ENCODE results near the gene DNAH7. TPM values are rescaled to one million over a fixed set of nuclear protein-coding genes. Genes with fewer than 3 reads are reported as not detected.

DNAH7 gene
- total and polyA plus RNA-seq, 2 of the 8 experiments (the other 6 are each of a cell fraction or from before 2014, with no cell fraction given): 0.07 to 0.08 TPM

GRCh38 chr2:195734931-195735330, 333.7 kb downstream of the DNAH7 start:
- WGBS, 2 experiments (ENCODE audit: extremely low coverage in 1 of 2, insufficient coverage in 1 of 2, insufficient read length in 1 of 2, insufficient replicate concordance in 2 of 2, low coverage in 1 of 2, low lambda C conversion rate in 2 of 2, missing lambda C conversion rate in 1 of 2): 92% methylated on average over 2 of the region's 2 CpGs; no CpG with 5 or more reads in 1 of the 2 experiments
- H3K4ac ChIP-seq (replicated peaks; ENCODE audit: insufficient read length, low read depth, low read length): no peak overlapping the region
- H3K4me1 ChIP-seq (replicated peaks in 1 of 4; ENCODE audit: control insufficient read depth in 3 of 4, insufficient read depth in 4 of 4, low read length in 3 of 4): no peaks in the 10 kb centered on the region
- H3K9ac ChIP-seq (replicated peaks in 1 of 4; ENCODE audit: extremely low read depth in 1 of 4, low read depth in 3 of 4, low read length in 3 of 4): no peak overlapping the region
- H3K23me2 ChIP-seq (ENCODE audit: low read depth, low read length): no peaks in the 10 kb centered on the region
- no peak overlapping the region for H4K8ac ChIP-seq (ENCODE audit: extremely low read depth, insufficient read depth, low read length)
- H3K23ac ChIP-seq (ENCODE audit: insufficient read length): no peak overlapping the region
- no peak overlapping the region for H2BK12ac ChIP-seq (ENCODE audit: low read depth, low read length)
- ChIA-PET CTCF (ENCODE audit: partially characterized antibody) (interaction anchor here (0.9 to 1.2 kb wide), 2 partner anchors 9 to 32 kb away, joined by 3 to 4 read pairs; no protein-coding TSS in a partner anchor), POLR2A (ENCODE audit: partially characterized antibody) (no interaction called here)
- H3K79me1 ChIP-seq (ENCODE audit: low read depth, low read length): no peaks in the 10 kb centered on the region
- no peaks in the 10 kb centered on the region for H3K27me3 ChIP-seq (replicated peaks in 1 of 4; ENCODE audit: control insufficient read depth in 3 of 4, extremely low read depth in 1 of 4, insufficient read depth in 3 of 4, low read length in 3 of 4)
- H3K4me2 ChIP-seq (ENCODE audit: insufficient read depth in 1 of 2, low read depth in 2 of 2, low read length in 2 of 2): no peak overlapping the region
- no peak overlapping the region for H3K18ac ChIP-seq (ENCODE audit: extremely low read depth, low read length)
- no peak for TF ChIP-seq CHD1 (IDR thresholded peaks at IDR 0.05; ENCODE audit: low read depth, low read length)
- TF ChIP-seq TAF1 (IDR thresholded peaks at IDR 0.05; ENCODE audit: low read depth, low read length): no peak
- TF ChIP-seq NRF1 (IDR thresholded peaks at IDR 0.05; ENCODE audit: low read depth, low read length): no peak
- no peak for TF ChIP-seq SAP30 (IDR thresholded peaks at IDR 0.05; ENCODE audit: insufficient read depth, insufficient replicate concordance, low read length)
- no peak overlapping the region for H4K5ac ChIP-seq (ENCODE audit: insufficient read length, low read depth, low read length)
- H4K91ac ChIP-seq (replicated peaks; ENCODE audit: insufficient read length, low read length): no peak overlapping the region
- DNase-seq (ENCODE audit: low read depth in 1 of 2, low spot score in 2 of 2): no peak
- no peak overlapping the region for H3K14ac ChIP-seq (ENCODE audit: insufficient read length)
- no peak overlapping the region for H2AFZ ChIP-seq (ENCODE audit: low read length)
- no peak overlapping the region for H2BK120ac ChIP-seq (replicated peaks; ENCODE audit: low read depth, low read length)
- H2BK20ac ChIP-seq (ENCODE audit: low read length): no peak overlapping the region
- no peak overlapping the region for H3K56ac ChIP-seq (replicated peaks; ENCODE audit: insufficient read length, low read depth, low read length)
- no peaks in the 10 kb centered on the region for H3K79me2 ChIP-seq (ENCODE audit: control insufficient read depth in 1 of 2, insufficient read depth in 2 of 2, low read length in 2 of 2)
- FAIRE-seq: no peak
- no peak overlapping the region for H2AK5ac ChIP-seq (ENCODE audit: low read depth, low read length)
- no peak overlapping the region for H2BK15ac ChIP-seq (ENCODE audit: low read length)
- no peak overlapping the region for H2BK5ac ChIP-seq (ENCODE audit: low read depth, low read length)
- H3K36me3 ChIP-seq (ENCODE audit: control insufficient read depth in 2 of 4, insufficient read depth in 4 of 4, low read length in 3 of 4): peaks cover 2 to 38% (median 23%) of the 10 kb centered on the region in 4 experiments; a peak in 7 of 8 replicates
- H4K20me1 ChIP-seq (replicated peaks in 1 of 2; ENCODE audit: control insufficient read depth in 1 of 2, insufficient read depth in 2 of 2, low read length in 2 of 2): no peaks in the 10 kb centered on the region
- no peak overlapping the region for H3K27ac ChIP-seq (ENCODE audit: low read depth, low read length)
- H3K4me3 ChIP-seq (ENCODE audit: extremely low read depth in 1 of 4, insufficient read depth in 2 of 4, low read depth in 3 of 4, low read length in 4 of 4): no peak overlapping the region
- H3K9me3 ChIP-seq (ENCODE audit: insufficient read depth in 2 of 2, low read depth in 1 of 2, low read length in 1 of 2): no peaks in the 10 kb centered on the region
